Measurements from ENCODE around the gene DNAH6. TPM values are rescaled to one million over a fixed set of nuclear protein-coding genes. Genes with fewer than 3 reads are reported as not detected.
"Not testable (repeated sequence)": the region's sequence is repeated elsewhere in the genome, so short reads cannot be mapped to it uniquely, and the experiment has no call there.

The DNAH6 gene
- total RNA-seq, 1 experiment from 2014 or later = 0.02 TPM

DNA sequence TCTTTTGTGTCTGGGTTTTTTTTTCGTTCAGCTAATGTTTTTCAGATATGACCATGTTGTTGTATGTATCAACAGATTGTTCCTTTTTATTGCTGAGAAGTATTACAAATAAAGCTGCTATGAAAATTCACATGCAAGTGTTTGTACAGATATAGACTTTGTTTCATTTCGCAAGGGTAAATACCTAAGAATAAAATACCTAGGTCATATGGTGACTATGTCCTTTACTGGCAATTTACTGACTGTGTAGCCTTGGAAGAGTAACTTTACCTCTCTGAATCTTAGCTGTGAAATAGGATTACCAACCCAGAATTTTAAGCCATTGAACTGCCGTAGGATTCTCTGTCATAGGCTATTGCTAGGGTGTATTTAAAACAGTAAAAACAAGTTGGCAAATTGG lies 19.0 kb upstream of the DNAH6 start:
- no peak for DNase-seq (ENCODE audit: low spot score)

DNA sequence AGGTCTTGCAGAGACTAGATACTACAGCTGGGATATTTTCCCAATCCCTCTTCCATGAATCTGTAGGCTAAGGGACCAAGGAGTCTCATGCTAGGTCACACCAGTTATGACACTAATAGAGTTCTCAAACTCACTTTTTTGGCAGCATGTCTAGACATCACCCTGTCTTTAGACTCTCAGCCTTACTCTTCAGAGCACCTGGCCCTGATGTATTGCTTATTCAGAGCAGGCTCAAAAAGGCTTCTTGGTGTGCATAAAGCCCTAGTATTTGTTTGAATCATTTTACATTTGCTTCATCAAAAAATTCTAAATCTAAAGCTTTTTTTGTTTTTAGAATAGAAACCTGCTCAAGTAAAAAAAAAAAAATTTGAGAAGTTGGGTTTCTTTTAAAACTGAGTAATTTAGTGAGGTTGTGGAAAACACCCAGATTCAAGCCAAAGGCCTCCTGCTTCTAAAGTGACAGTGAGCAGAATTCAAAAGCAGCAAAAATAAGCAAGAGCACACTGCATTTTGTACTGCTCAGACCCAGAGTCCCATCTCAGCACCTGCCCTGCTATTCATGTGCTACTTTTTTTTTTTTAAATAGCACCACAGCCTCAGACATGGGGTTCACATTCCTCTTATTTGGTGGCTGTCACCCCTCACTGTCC lies 18.0 kb upstream of the DNAH6 start:
- no peak for DNase-seq (ENCODE audit: low spot score)

DNA sequence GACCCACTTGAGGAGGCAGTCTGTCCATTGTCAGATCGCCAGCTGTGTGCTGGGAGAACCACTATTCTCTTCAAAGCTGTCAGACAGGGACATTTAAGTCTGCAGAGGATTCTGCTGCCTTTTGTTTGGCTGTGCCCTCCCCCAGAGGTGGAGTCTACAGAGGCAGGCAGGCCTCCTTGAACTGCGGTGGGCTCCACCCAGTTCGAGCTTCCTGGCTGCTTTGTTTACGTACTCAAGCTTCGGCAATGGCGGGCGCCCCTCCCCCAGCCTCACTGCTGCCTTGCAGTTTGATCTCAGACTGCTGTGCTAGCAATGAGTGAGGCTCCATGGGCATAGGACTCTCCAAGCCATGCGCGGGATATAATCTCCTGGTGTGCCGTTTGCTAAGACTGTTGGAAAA lies 5.3 kb upstream of the DNAH6 start:
- DNase-seq (ENCODE audit: low spot score) = not testable (repeated sequence)

DNA sequence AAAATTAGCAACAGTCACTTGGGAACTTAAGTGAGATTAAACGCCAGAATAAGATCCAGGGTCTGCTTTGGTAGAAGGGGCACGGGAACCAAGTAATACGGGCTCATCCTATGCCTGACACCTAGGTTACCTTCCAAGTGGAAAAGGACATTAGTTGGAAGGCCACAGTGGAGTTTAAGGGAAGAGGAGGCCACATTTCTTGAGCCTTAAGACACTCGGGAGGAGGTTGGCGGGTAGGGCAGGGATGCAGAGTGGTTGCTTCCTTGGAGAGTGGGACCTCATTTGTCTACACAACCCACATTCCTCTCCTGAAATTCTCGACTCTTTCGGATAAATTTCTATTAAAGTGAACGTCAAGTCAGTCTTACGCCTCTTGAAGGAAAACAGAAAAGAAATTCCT lies 510 bp upstream of the DNAH6 start:
- DNase-seq (ENCODE audit: low spot score) = no peak

DNA sequence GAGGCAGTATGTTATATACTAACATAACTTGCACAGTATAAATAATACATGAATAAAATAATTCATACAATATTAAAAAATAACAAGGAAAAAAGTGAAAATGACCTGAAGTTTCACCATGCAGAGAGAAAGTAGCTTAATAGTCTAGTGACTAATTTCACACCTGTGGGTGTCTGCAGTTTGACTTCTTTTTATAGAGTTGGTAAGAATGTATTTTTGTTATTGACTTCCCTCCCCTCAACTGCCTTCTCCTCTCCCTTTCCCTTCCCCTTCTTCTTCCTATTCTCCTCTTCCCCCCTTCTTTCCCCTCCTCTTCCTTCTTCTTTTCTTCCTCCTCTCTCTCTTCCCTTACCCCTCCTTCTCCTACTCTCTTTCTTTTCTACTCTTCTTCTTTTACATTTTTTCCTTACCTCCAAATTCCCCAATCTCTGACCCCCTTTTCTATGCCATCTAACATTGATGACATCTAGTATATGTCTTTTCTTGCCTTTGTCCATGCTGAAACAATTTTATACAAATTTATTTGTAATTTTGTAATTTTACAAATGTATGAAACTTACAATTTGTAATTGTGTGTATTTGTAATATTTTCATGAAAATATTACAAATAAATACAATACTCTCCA lies 3.1 kb downstream of the DNAH6 start:
- no peak for DNase-seq (ENCODE audit: low spot score)

DNA sequence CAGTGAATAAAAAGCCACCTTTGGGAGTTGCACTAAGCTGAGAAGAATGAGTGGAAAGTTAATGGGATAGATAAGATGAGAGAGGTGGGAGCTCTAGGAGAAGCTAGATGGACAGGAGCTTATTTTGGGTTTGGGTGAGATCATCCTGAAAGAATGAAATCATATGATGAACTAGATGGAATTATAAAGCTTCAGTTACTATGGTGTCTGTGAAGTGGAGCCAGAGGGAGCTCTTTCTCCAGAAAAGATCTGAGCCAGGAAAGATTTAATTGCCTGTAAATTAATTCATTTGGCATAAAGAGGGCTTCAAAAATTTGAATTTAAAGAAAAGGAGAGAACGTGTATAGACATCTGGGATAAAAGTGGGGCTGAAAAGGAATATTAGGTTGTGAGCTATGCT lies 10.3 kb downstream of the DNAH6 start:
- DNase-seq (ENCODE audit: low spot score) = no peak

DNA sequence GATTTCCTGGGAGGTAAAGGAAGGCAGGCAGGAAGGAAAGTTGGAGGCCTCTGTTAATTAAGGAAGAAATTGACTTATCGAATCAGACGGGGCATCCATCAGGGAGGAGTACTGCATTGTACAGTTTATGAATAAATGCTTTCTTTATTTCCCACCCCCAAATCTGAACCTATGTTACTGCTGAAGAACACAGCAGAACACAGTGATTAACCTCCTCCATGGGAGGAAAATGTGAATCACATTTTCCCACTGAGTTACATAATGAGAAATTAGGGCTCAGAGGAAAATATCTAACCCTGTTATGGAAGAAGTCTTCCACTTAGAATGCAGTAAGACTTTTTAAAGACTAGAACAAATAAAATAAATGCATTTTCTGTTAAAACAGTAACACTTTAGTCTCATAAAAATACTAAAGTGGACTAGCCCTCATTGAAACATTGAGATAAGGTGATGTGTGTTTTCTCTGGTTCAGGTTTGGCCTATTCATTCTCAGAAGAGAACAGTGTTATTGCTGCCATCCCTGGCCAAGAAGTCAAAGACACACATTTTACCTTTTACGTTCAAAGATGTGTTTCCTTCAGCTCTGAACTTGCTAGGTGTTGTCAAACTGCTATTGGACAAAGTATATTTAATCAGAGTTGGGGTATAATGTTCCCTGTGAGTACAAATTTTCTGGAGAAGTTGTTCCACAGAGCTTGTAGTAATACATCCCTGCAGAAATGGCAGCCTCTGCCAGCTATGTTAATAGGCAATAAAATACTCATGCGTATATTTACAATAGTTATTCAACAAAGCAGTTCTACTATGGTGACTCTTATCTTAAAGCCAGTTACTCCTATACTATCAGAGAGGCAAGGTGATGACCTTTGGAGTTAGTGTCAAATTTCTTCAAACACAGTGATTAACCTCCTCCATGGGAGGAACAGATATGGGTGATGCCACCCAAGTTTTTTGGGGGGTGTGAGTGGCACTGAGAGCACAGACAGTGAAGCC lies 11.1 kb downstream of the DNAH6 start:
- DNase-seq (ENCODE audit: low spot score) = no peak

DNA sequence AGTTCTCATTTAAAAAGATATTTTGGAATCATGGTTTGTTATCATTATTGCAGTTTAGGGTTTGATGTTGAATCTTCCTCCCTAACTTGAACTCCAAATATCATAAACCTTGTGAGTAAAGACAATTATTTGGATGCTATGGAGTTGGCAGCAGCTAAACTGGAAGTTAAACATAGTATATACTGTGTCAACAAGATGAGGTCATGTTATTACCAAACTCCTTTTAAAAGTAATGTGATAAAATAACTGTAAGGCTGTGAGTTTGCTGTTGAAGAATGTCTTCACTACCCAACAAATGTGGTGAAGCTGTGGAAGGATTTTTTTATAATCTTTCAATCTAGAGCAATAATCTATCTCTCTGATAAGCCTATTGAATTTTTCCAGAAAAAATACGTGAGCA lies 16.0 kb downstream of the DNAH6 start:
- no peak for DNase-seq (ENCODE audit: low spot score)

DNA sequence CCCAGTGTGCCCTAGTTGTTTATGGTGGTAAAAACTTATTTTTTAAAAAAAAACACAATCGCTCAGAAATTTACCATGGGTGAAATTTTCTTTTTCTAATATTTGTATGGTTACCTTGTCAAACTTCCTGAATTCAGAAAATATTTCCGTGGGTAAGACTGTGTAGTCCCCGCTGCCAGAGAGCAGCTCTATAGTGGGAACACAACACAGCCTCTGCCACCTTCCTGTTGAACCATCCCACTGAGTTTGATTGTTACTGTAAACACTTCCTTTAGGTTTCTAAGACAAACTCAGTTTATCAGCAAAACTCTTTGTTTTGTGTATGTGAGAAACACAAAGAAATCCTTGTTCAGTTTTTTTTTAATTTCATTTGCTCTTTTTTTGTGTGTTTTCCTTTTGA lies 17.9 kb downstream of the DNAH6 start:
- DNase-seq (ENCODE audit: low spot score) = no peak

DNA sequence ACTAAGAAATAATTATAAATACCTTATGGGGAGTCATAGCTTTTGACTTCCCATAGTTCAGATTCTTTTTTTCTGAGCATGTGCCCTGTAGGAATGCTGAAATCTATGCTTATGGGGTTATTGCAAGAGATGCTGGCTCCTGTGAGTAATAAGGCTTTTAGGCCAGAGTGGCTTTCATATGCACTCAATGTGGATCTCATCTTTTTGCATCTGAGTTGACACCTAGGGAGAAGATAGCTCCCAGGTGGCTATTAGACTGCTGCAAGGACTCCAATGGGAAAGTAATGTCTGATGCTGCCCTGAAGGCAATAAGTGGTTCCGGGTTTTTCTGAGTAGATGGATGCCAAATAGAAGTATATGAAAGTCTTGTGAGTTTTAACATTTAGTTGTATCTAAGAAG lies 21.0 kb downstream of the DNAH6 start:
- no peak for DNase-seq (ENCODE audit: low spot score)

DNA sequence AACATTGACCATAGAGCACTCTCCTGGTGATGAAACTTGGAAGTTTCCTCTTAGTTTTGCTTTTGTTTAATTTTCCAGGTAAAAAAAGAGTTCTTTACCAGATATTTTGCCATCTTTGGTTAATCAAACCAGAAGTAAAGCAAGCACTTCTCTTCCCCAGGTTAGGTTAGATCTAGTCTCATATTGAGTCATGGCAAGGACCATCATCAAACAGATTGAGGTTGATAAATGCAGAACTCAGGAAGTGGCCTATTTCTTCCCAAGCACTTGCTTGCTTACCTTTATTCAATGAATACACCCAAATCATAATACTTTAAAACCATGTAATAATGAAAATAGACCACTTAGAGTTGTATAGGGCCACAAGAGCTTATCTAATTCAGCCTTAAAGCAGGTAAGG lies 23.4 kb downstream of the DNAH6 start:
- DNase-seq (ENCODE audit: low spot score) = no peak

DNA sequence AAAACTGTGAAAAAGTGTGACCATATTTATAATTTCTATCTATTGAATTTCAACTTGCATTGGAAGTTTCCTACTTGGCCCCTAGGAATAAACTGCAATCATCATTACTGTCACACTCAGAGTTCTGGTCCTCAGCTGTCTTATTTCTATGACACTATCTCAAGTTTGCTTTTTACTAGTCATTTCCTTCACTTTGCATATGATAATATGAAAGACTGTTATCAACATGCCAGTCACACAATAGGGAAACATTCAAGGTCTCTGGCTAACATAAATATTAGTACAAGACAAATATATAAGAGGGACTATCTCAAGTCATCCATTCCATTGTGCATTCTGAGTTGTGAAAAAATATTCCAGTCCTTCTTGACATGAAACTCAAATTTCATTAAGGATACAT lies 28.7 kb downstream of the DNAH6 start:
- DNase-seq (ENCODE audit: low spot score) = no peak

DNA sequence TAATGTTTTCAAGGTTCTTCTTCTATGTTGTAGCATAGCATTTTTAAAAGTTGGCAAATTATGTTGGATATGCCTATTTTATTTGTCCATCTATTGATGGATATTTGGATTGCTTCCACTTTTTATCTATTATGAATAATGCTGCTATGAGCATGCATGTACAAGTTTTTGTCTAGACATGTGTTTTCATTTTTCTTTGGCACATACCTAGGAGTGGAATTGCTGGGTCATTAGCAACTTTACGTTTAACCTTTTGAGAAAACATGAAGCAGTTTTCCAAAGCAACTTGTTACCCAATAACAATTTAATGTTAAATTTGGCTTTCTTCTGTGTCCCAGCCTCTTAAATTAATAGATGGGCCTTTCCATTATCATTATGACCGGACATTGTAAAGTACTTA lies 30.3 kb downstream of the DNAH6 start:
- DNase-seq (ENCODE audit: low spot score) = no peak

DNA sequence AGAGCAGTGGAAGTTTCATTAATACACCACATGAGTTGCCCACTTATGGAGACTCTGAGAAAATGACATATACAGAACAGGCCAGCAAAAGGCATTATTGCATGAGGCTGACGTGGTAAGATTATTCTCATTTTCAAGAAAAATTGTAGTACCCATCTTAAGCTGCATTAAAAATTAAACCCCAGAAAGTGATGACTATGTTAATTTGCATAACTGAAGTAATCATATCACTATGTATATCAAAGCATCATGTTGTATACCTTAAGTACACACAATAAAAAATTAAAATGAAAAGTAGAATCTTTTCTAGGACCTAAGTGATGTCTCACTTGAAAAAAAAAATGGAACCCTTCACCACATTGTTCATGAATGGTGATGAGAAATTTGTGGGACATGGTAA lies 32.0 kb downstream of the DNAH6 start:
- no peak for DNase-seq (ENCODE audit: low spot score)

DNA sequence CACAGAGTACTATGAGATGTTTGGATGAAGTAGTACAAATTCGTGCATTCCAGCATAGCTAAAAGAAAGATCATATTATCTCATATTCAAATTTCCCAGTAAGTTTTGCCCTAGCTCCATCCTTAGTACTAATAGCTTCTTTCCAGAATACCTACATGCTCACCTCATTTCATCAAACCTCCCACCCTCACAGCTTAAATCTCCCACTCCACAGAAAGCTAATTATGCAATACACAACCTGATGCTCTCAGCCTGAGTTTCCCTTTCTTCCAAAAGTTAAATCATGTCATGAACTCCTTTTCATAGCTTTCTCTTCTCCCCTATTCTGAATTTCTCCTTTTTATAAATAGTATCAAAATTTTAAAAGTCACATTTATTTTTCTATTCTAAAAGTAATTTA lies 34.6 kb downstream of the DNAH6 start:
- no peak for DNase-seq (ENCODE audit: low spot score)

DNA sequence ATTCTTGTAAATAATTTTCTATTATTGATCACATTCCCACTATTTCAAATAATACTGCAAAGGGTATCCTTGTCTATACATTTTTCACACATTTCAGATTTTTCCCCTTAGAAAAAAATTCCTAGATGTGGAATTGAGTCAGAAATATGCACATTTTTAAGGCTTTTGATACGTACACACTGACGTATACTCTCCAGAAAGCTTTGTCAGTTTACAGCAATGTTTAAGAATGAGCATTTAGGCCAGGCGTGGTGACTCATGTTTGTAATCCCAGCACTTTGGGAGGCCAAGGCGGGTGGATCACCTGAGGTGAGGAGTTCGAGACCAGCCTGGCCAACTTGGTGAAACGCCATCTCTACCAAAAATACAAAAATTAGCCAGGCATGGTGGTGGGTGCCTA lies 35.2 kb downstream of the DNAH6 start:
- DNase-seq (ENCODE audit: low spot score) = not testable (repeated sequence)

DNA sequence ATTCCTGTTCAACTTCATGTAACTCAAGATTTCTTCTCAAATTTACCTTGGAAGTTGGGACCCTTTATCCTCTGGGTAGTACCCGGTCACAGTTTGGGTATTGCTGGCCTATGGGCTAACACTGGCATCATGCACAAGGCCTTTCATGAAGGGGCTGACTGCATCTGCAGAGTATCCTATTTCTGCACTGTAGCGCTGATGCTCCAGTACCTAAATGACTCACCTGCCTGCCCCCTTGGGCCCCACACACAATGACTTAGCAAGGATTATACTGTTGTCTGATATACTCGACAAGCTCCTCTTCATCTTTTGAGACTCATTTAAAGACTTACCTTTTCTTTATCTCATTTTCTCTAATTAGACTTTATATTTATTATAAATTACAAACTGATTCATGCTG lies 39.9 kb downstream of the DNAH6 start:
- peak; percentile 20 for DNase-seq (ENCODE audit: low spot score)

DNA sequence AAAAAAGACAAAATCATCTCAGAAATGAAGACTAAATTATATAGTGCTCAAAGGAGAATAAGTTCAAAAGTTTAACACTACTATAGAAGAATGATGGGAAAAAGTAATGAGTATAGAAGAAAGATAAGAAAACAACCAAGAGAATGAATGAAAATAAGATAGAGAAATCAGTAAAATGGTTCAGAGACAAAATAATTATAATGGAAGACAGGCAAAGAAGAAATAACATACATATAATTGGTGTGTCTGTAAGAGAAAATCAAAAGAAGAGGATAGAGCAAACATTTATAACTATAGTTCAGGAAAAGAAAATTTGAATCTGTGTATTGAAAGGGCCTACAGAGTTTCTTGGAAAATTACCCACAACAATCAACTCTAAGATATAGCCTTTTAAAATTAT lies 43.5 kb downstream of the DNAH6 start:
- no peak for DNase-seq (ENCODE audit: low spot score)

DNA sequence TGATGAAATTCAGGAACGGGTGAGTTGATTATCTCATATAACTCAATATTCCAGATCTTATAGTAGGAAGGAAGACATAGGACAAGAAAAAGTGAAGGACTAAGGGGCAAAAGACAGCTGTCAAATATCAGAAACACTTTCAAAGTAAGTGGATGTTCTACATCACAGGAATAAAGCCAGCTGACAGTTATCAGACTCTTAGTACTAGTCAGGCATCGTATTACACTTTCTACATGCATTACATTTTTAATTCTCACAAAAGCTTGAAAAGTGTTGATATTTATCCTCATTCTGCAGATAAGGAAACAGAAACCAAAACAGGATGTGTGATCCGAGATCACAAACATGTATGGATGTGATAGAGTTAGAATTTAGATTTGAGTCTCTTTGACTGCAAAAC lies 63.4 kb downstream of the DNAH6 start:
- DNase-seq (ENCODE audit: low spot score) = no peak

DNA sequence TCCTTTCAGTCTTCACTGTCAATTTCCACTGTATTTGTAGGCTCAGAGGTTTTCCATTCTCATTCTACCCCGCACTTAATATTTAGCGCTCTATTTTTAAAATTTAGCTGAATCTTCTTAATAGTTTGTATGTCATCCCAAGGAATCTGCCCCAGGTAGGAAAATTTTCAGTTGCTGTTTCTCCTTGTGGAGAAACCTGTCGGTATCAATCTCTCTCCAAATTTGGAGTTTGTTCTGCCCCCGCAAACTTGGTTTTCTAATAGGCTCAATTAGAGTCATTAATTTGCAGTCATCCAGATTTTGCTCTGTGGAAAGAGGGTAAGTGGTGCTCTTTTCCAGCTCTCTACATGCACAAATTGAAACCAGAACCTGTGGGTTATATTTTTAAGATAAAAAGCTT lies 87.6 kb downstream of the DNAH6 start:
- DNase-seq (ENCODE audit: low spot score) = no peak

DNA sequence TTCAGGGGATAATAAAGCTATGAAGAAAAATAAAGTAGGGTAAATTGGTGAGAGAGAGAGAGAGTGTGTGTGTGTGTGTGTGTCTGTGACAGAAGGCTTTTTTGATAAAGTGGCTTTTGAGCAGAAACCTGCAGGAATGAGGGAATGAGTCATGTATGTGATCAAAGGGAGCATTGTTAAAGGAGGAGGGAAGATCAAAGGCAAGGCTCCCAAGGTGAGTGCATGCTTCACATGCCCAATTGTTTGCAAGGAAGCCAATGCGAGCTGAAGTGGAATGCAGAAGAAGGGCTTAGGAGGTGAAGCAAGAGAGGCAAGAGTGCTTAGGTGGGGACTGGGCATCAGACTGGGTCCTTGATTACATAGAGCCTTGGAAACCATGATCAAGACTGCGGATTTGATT lies 96.8 kb downstream of the DNAH6 start:
- no peak for DNase-seq (ENCODE audit: low spot score)

DNA sequence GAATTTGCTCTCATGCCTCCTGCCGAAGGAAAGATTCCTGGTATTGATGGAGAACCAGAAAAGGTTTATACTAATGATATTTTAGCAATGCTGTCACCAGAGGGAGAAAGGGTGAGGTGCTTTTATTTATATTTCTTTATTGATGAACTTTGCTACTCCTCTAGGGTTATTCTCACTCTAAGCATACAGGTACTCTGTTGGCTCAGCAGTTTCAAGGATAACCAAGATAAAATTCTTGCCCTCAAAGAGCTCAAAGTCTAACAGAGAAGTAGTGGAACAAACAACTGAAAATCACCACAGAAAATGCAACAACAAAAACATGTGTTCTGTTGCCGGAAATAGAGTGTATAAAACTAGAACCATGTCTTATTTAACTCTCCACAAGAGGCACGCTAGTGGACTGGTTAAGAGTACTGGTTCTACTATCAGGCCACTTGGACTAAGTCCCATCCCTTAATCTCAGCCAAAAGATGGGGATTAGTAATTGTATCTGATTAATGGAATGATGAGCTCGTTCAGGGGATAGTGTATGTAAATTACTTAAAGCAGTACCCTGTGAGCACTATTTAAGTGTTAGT lies 103.6 kb downstream of the DNAH6 start:
- DNase-seq (ENCODE audit: low spot score) = no peak

DNA sequence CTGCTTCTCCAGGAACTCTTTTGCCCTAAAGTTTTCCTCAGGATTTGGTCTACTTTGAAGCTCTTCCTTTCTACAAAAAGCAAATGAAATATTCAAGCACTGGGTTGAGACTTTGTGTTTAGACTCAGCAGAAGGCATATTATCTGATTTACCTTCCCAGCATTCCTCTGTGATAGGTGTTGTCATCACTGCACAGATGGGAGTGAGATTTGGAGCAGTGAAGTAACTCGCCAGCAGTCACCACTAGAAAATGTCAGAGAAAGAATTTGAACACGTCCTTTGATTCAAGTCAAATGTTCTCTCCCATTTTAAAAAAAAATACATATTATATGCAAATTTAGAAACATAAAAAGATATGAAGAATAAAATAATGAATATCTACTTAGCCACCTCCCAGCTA lies 112.2 kb downstream of the DNAH6 start:
- DNase-seq (ENCODE audit: low spot score) = no peak
